ENCODE data around the gene NPW.
"Not testable (repeated sequence)": the region's sequence is repeated elsewhere in the genome, so short reads cannot be mapped to it uniquely, and the experiment has no call there.

NPW gene

DNA sequence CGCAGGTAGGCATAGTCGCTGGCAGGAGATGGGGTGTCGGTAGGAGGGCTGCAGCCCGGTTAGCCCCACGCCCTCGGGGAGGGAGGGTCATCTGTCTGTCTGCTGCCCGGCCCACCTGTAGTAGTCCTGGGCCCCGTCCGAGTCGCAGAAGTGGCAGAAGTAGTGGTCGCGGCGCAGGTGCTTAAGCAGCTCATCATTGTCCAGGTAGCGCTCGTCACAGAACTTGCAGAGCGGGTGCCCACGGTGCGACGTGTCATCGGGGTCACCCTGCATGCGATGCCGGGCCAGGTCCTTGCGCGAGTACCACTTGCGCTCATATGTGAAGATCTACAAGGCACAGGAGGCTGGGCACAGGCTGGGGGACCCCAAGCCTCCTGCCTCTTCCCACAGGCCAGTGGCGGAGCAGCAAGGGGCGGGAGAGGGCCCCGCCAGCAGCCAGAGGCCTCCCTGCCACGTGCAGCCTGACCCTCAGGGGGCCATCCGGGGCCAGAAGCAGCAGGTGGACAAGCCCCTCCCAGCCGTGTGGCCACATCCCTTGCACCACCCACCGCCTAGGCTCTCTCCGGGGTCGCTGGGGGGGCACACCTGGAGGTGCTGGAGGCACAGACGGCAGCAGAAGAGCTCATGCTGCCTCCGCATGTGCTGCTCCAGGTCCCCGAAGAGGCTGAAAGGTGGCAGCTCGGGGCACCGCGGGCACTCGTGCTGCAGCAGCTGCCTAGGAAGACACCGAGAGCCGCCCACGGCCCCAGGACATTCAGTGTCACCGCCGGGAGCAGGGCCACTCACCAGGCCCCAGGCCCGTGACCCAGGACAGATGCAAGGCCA, 17.0 kb upstream of the NPW start:
- DNase-seq: no peak

- no peak for DNase-seq
Observed at GRCh38 chr16:2003231-2003826, 16.3 kb upstream of the NPW start.

DNA sequence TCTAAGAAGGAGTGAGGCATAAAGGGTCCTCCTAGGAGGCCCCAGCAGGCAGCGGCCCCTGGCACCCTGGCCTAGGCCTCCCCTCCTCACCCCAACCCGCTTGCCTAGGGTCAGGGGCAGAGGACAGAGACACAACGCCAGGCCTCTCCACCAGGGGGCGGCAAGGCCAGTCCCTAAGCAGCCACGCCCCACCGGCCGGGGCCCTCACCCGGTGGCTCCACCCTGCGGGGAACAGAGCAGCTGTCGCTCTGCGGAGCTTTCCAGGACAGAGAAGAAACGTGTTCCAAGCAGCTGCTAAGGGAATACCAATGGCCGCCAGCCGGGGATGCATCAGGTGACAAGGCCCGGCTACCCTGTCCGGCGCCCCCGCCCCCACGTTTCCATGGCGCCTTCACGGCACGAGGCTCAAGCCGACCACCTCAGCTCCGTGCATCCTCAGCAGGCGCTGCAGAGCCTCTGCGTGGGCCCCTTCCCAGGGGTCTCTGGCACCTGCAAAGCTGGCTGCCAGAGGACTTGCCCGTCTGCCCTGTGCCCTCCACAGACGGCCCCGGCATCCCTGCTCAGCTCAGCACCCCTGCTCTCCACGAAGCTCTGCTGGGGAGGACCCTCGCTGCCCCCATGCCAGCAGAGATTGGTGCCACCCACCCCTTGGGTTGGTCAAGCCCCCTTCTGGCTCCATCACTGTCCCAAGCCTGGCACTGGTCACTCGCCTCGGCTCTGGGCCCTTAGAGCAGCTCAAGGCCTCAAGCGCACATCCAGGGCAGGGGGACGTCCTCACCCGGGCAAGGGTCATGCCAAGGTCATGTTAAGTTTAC, 15.6 kb upstream of the NPW start:
- no peak for DNase-seq

DNA sequence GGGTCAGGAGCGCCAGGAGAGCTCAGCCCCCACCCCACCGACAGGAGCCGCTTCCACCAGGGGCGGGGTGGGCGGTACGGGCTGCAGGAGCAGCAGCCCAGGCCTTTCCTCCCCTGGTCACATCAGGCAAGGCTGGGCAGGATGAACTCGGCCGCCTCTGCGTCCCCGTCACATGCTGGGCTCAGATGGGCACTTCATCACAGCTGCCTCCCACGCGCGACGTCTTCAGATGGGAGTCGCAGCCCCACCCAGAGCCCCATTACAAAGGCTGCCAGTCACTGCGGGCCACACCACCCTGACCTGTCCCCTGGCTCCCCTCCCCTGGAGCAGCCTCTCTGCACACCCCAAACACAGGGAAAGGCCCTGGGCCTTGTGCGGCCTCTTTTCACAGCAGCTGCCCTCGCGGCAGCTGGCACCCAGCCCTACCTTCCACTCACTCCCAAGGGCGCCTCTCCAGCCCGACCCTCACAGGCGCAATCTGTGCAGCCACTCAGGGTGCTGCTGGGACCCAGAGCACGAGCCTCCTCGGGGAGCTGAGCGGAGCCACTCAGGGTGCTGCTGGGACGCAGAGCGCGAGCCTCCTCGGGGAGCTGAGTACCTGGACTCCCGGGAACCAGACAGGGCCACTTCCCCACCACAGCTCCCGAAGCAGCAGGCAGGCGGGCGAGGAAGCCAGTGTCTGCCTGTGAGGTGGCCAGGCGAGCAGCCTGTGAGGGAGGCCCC, 14.6 kb upstream of the NPW start:
- no peak for DNase-seq

DNA sequence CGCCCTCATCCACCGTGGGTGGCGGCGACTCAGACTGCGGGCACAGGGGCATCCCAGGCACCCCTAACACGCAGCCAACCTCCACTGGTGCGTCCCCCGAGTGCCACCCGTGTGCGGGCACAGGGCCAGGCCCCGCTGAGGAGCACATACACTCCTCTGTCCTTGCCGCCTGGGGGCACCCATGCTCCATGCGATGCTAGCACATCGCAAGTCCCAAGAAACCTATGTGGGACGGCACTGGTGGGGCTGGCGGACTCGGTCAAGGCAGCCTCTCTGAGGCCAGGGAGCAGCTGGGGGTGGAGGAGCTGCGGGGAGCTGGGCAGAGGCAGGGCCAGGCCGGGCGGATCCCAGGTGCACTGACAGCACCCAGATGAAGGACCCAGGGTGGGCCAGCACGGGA, 13.9 kb upstream of the NPW start:
- DNase-seq: no peak

DNA sequence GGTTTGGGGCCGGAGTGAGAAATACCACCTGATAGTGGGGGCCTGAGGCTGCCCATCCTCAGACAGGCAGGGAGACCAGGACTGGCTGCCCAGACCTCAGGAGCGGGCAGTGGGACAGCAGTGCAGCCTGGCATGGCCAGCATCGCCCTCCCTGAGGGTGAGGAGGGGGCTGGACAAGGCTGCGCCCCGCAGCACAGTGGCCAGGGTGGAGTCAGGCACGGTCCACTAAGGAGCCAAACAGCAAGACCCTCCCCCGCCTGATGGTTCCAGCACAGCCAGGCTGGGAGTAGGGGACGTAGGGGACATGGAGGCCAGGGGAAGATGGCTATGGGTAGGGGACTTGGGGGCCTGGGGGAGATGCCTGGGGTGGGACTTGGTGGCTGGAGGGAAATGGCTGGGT, 13.3 kb upstream of the NPW start:
- no peak for DNase-seq

- DNase-seq: no peak
Observed at GRCh38 chr16:2007081-2007836, 12.3 kb upstream of the NPW start.

GRCh38 chr16:2008009-2008526, 11.5 kb upstream of the NPW start:
- no peak for DNase-seq

DNA sequence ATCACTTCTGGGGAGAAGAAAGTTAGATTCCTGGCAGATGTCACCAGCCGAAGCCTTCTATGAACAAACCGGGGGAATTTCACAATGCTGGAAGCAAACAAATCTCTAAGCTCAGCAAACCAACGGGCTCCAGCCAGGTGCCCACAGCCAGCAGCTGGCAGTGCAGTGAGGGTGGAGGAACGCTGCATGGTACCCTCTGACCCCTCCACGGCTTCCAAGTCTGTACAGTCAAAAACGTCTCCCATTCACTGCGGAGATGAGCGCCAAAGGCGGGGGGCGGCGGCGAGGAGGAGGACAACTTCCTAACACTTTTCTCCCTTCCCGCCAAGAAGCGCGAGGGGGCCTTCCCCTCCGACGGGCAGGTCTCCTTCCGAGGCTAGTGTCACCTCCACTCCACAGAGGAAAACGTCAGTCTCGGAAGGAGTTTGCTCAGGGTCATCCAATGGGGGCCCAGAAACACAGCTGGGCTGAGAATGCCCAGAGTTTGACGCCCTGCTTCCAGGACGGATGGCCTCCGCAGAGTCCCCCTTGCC, 10.9 kb upstream of the NPW start:
- DNase-seq: no peak

DNA sequence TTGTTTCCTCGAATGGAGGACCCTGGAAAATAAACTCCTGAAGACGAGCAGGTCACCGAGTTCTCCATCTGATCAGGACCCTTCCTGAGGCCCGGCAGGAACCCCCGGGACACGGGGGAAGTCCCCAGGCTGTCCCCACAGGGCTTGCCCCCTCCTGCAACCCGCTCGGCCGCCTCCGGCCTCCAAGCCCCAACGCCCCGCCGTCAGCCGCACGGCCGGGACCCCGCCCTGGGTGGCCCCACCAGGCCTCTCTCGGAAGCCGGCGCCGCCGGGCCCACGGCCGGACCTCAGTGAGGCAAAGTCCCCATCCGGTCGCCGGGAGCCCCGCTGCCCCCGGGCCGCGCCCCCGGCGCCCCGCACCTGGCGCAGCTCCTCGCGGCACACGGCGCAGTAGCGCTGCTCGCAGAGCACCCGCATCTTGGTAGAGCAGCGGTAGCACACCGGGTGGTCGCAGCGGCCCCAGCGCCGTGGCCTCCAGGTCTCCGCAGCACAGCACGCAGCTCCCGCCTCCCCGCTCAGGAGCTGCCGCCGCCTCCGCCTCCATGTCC, 10.3 kb upstream of the NPW start:
- DNase-seq: no peak

- no peak for DNase-seq
Observed at GRCh38 chr16:2009791-2010510, 9.6 kb upstream of the NPW start, which contains the start of gene ZNF598. TSS of gene ZNF598 (minus strand) at chr16:2009821.

DNA sequence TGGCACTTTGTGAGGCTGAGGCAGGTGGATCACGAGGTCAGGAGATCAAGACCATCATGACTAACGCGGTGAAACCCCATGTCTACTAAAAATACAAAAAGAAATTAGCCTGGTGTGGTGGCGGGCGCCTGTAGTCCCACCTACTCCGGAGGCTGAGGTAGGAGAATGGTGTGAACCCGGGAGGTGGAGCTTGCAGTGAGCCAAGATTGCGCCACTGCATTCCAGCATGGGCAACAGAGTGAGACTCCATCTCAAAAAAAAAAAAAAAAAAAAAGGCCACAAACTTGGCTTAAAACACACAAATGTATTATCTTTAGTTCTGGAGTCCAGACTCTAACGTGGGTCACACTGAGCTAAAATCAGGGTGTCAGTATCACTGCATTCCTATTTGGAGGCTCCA, 7.9 kb upstream of the NPW start:
- not testable (repeated sequence) for DNase-seq

DNA sequence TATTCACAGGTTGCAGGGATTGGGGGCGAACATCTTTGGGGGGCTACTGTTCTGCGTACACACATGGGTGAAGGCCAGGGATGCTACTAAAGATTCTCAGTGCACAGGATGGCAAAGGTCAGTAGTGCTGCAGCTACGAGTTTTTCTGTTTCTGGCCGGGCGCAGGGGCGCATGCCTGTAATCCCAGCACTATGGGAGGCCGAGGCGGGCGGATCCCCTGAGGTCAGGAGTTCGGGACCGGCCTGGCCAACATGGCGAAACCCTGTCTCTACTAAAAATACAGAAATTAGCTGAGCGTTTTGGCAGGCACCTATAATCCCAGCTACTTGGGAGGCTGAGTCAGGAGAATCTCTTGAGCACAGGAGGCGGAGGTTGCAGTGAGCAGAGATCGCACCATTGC, 6.1 kb upstream of the NPW start:
- no peak for DNase-seq

DNA sequence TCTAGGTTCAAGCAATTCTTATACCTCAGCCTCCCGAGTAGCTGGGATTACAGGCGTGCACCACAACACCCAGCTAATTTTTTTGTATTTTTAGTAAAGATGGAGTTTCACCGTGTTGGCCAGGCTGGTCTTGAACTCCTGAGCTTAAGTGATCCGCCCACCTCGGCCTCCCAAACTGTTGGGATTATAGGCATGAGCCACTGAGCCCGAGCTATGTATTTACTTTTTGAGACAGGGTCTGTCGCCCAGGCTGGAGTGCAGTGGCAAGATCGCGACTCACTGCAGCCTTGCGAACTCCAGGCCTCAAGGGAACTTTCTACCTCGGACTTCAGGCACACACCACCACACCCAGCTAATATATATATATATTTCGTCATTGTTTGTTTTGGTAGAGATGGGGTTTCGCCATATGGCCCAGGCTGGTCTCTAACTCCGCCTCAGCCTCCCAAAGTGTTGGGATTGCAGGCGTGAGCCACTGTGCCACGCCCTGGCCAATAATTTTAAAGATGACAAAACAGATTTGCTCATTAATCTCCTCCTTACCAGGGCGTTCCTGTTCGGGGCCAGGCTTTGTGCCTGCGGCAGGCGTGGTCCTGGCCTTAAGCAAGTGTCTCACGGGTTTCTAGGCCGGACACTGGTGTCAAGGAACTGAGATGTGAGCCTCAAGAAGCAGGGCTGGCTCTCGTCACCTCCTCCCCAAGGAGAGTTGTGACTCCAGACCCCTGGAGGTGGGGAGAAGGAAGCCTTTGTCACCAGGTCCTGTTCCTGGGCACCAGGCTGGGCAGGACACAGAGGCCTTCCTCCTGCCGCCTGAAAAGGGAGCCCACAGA, 4.3 kb upstream of the NPW start:
- peak; percentile 53 for DNase-seq

DNA sequence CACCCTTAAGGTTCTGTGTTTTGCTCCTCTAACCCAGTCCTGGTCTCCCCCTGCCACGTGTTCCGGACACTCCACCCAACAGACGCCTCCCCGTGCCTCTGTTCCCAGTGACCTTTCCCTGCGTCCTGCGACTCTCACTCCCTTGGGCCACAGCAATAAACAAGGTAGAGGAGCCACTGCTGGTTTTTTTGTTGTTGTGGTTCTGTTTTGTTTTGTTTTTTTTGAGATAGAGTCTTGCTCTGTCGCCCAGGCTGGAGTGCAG, 3.7 kb upstream of the NPW start:
- DNase-seq: no peak

- no peak for DNase-seq
Observed at GRCh38 chr16:2016407-2016922, 3.1 kb upstream of the NPW start.

- DNase-seq: no peak
Observed at GRCh38 chr16:2019921-2020831, 591 bp downstream of the NPW start.

DNA sequence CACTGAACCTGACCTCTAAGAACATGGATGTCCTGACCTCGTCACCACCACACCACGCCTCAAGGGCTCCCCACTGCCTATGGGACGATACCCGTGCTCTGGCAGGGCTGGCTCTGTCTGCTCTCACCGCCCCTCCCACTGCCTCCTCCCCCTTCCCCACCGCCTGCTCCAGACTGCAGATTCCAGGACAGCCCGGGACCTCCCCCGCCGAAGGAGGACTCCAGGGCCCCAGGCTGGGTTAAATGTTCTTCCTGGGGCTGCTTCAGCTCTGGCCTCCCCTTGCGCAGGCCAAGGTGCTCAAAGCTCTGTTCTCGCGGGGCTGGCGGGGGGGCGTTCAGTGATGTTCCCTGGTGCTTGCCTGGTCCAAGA, 3.1 kb downstream of the NPW start:
- no peak for DNase-seq
